Fibroblast of skin of left quadriceps (primary cell): ENCODE measurements around the gene ANP32A.

Experiments
- DNase-seq, 2 experiments: peaks; one replicate each; pipeline ENCODE4 v3.0.0-alpha.2; 2013; ENCODE audit warnings: low read depth in 2 of 2

ANP32A gene

GRCh38 chr15:68749793-68750192 lies 70.9 kb downstream of the ANP32A start:
- DNase-seq: peak; percentile 38 to 42

DNA sequence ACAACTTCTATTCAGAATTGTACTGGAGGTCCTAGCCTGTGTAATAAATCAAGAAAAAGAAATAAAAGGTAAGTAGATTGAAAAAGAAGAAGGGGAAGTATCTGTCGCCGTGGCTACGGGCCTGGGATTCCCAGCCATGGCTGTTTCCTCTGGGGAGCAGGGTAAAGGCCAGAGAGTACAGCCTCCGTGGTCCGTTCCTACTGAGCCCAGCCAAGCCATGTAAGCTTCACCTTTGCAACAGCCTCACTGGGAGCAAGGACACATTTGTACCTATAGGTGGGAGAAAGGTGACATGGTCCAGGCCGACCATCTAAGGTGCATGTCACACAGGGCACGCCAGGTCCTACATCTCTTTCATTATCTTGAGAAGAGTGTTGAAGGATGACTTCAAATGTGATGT lies 71.3 kb downstream of the ANP32A start:
- DNase-seq: no peak

DNA sequence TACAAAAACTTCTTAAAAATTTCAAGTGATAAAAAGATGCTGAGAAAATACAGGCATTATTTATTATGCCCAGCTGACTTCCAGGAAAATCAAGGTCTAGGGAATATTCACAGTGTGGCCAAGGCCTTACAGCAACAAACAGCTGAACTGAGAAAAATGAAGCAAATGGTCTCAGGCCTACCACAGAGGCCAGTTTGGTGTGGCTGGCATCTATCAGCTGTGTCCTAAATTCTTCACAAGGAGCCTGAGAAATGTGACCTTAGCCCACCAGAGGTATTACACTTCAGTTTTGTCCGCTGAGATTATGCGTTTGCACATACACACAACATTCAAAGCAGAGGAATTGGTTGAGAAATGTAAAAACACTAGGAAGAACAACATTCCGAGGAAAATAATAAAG lies 77.4 kb downstream of the ANP32A start:
- no peak for DNase-seq

DNA sequence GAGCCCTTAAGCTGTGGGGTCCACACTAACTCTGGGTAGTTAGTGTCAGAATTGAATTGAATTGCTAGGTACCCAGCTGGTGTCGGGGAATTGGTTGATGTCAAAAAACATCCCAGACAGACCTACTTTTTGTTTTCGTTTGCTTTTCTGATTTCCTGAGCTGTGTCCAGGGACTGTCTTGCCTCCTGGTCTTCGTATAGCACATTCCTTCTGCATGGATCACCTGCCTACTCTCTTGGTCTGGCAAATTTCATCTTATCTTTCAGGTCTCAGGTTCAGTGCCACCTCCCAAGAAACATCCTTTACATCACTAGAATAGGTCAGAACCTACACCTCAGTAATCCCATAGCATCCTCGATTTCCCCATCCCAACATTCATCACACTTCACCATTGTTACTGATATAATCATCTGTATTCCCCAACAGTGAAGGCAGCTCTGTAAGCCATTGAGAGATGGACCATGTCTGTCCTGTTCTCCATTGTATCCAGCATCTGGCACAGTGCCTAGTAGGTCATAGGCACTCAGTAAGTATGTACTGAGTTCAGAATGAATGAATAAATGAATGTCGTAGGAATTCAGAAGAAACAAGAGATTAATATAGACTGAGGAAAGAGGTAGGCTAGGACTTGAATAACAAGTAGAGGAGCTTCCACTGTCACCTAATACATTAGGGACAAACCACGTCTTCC lies 81.2 kb downstream of the ANP32A start:
- DNase-seq: no peak

GRCh38 chr15:68735610-68736009 lies 85.1 kb downstream of the ANP32A start:
- no peak for DNase-seq

DNA sequence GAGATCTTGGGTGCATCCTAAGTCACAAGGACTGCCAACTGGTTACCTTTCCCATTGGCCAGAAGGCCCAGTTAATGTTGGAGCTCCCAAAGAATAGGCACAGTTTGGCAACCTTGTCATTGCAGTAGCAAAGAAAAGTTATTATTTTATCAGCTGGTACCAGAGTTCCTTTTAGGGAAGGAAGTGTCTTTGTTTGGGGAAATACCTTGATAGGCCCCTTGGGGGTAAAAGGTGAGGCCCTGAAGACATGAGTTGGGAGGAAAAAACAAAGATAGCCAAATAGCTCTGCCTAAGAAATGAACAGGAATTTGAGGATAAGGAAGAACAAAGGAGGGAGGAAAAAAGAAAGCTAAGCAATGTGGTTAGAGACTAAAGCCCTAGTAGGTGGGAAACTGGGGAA lies 85.8 kb downstream of the ANP32A start:
- no peak for DNase-seq

DNA sequence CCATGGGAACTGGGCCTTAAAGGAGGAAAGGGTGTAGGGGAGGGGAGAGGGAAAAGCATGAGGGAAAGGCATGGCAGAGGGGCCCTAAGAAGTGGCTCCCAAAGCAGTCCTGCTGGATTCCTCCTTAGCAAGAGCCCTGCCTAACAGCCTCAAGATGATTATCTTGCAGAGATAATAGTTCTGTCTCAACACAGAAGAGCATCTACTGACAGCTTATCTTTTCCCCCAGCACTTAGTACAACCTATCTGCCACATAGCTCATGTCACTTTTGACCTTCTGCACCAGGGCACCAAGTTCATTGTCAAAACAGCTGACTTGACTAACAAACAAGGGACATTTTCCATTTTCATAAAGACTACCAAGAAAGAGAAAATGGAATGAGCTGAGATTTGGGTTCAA lies 86.3 kb downstream of the ANP32A start:
- no peak for DNase-seq

- DNase-seq: no peak
These were observed 87.0 kb downstream of the ANP32A start for GRCh38 chr15:68733666-68734065.

DNA sequence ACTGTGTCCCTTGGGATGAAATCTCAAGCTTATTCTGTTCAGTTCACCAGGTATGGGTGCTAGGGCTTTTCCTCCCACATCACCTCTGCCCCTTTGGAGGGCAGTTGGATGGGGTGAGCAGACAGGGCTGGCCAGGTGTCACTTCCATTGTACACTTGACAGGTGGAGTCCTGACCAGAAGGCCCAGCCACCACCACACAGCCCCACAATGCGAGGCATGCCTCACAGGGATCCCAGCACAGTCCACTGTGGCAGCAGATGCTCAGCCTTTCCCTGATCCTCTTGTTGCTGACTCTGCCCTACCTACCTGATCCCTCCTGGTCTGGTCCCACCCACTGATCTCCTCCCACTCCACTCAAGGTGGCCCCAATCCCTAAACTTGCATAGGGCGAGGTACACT lies 88.2 kb downstream of the ANP32A start:
- DNase-seq: no peak

GRCh38 chr15:68730976-68731897 lies 89.5 kb downstream of the ANP32A start:
- no peak for DNase-seq

DNA sequence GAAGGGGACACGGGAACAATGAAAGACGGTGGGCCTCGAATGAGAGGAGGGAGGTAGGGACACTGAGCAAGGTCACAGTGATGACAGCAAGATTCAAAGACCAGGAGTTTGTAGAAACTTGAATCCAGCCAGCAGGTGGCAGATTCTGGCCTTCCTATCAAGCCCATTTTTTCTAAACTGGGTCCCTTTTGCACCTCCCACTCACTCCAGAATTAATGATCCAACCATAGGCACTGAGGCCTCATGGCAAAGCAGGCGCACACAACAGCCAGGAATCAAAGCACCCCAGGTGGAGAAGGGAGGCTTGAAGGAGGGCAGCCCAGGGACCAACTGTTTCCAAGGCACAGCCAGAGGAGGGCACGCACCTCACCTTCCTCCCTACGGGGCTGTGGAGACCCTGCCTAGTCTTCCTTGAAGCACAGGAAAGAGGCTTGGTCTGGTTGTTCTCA lies 90.2 kb downstream of the ANP32A start:
- DNase-seq: peak; percentile 12 to 20

DNA sequence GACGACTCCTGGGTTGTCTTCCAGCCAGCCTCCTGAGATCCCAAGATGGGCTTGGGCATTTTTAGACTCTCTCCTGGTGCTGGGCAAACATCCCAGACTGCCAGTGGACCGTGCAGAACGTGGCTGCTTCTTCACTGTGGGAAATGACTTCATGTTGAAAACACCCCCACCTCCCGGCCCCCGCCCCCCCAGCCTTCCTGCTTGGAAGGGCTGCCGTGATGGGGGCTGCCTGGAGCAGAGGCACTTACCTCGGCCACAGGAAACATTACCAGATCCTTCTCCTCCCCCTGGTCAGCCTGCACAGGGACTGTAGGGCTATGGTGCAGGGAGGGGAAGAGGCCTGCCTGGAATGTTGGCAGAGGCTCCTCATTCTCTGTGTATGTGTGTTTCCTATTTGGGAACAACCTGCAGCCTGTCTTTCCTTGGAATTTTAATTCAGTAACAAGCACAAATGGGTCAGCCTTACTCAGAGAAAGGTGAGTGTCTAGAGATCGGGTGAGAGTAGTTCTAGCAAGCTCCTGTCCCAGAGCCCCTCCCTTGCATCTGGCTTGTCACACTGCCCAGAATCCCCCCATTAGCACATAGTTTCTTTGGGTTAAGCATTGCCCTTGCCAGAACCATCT lies 90.8 kb downstream of the ANP32A start:
- DNase-seq: peak in 1 of 2 experiments; percentile 12
